K562 (cell line): ENCODE measurements around the gene AMZ2. TPM values are rescaled to one million over a fixed set of nuclear protein-coding genes. Genes with fewer than 3 reads are reported as not detected.

Source experiments
- ATAC-seq: fragments of 200-7000 bp; cut with Tn5 transposase; 3 replicates; pipeline ENCODE4 v1.9.1; 2020; ENCODE audit warnings: moderate library complexity
- BruUV-seq: library from RNA; stranded (reverse); fragments of 400-500 nt; replicated peaks from 2 replicates; lab custom pipeline; 2021; lab: Mats Ljungman, UMichigan
- CTCF ChIA-PET: fragments of 300-600 bp; formaldehyde crosslinking; extraction: SDS; loops from one replicate; lab custom pipeline; 2021; ENCODE audit warnings: low intra/inter-chr PET ratio; lab: Yijun Ruan, JAX
- POLR2A ChIA-PET: fragments of 300-600, 350-650 bp; sonication (Branson Sonifier 250); formaldehyde crosslinking; extraction: SDS; loops from one replicate; lab custom pipeline; 2021; ENCODE audit warnings: antibody characterized with exemption, inconsistent platforms; lab: Yijun Ruan, JAX
- DNase-seq, 4 experiments: peaks; one replicate each; pipeline versions ENCODE4 v3.0.0 to v3.0.0-alpha.2; 2011 to 2018; ENCODE audit warnings: low spot score in 3 of 4, mixed read lengths in 3 of 4; ENCODE audit errors: extremely low read depth in 1 of 4
- FAIRE-seq: peaks from 2 replicates; lab custom pipeline; 2011; peaks lifted over from hg19 to GRCh38; lab: Jason Lieb, UNC
- H2AFZ ChIP-seq: 2 replicates; pipeline ENCODE4 v1.6.0; 2011; ENCODE audit warnings: low read depth, low read length, control low read depth, inconsistent platforms
- H3K27ac ChIP-seq: fragments of 200-600 bp; 3 replicates; pipeline ENCODE4 v1.8.0; 2011; ENCODE audit warnings: low read depth, mild to moderate bottlenecking, control low read depth, inconsistent platforms, low read length, moderate library complexity, mixed read lengths; ENCODE audit errors: extremely low read depth
- H3K27me3 ChIP-seq, 2 experiments: fragments of 300-600 bp in 1 of 2; 2 replicates in 1 of 2; 3 replicates in 1 of 2; pipeline versions ENCODE4 v1.6.0 to v1.8.0; 2011; ENCODE audit warnings: inconsistent platforms in 2 of 2, low read length in 2 of 2, mild to moderate bottlenecking in 1 of 2, mixed read lengths in 1 of 2, moderate library complexity in 1 of 2; ENCODE audit not compliant: control insufficient read depth in 2 of 2, insufficient read depth in 2 of 2
- H3K36me3 ChIP-seq: fragments of 300-600 bp; 3 replicates; pipeline ENCODE4 v1.8.0; 2011; ENCODE audit warnings: mild to moderate bottlenecking, low read length, inconsistent platforms; ENCODE audit not compliant: control insufficient read depth, insufficient read depth
- H3K4me1 ChIP-seq, 2 experiments: fragments of 200-600 bp in 1 of 2; replicated peaks in 1 of 2; 2 replicates in 1 of 2; 3 replicates in 1 of 2; pipeline versions ENCODE4 v1.5.1 to v1.8.0; 2011; ENCODE audit warnings: inconsistent platforms in 2 of 2, low read length in 2 of 2, mild to moderate bottlenecking in 1 of 2, mixed read lengths in 1 of 2, moderate library complexity in 1 of 2; ENCODE audit not compliant: control insufficient read depth in 2 of 2, insufficient read depth in 2 of 2
- H3K4me2 ChIP-seq: 2 replicates; pipeline ENCODE4 v1.6.1; 2011; ENCODE audit warnings: low read length, control low read depth, inconsistent platforms, mixed read lengths; ENCODE audit not compliant: insufficient read depth
- H3K4me3 ChIP-seq: fragments of 200-600 bp; sonication (generic), shearing (Covaris generic); 2 replicates; pipeline ENCODE4 v1.5.1; 2016; ENCODE audit warnings: control low read depth, inconsistent platforms
- H3K79me2 ChIP-seq: fragments of 200-600 bp; 3 replicates; pipeline ENCODE4 v1.8.0; 2011; ENCODE audit warnings: low read length, inconsistent platforms; ENCODE audit not compliant: control insufficient read depth, insufficient read depth
- H3K9ac ChIP-seq, 2 experiments: 2 replicates each; pipeline versions ENCODE4 v1.6.0 to v1.6.1; 2011; ENCODE audit warnings: low read depth in 2 of 2, low read length in 2 of 2, control low read depth in 1 of 2, inconsistent platforms in 1 of 2, mild to moderate bottlenecking in 1 of 2, mixed read lengths in 1 of 2; ENCODE audit not compliant: insufficient read depth in 1 of 2
- H3K9me1 ChIP-seq: one replicate; pipeline ENCODE4 v1.6.0; 2011; ENCODE audit warnings: inconsistent platforms, mild to moderate bottlenecking, low read length, moderate library complexity; ENCODE audit not compliant: control insufficient read depth, insufficient read depth
- H3K9me3 ChIP-seq: replicated peaks from 2 replicates; pipeline ENCODE4 v1.5.1; 2011; ENCODE audit warnings: low read depth, low read length, inconsistent platforms; ENCODE audit not compliant: control insufficient read depth, insufficient read depth
- H4K20me1 ChIP-seq: replicated peaks from 2 replicates; pipeline ENCODE4 v1.6.1; 2011; ENCODE audit warnings: low read length, inconsistent platforms, mixed read lengths; ENCODE audit not compliant: control insufficient read depth, insufficient read depth
- BCOR ChIP-seq: fragments of 450-650 bp; IDR thresholded peaks from 2 replicates; pipeline ENCODE4 v1.6.1; 2016
- CBX1 ChIP-seq: sonication (generic); IDR thresholded peaks from 2 replicates; pipeline ENCODE4 v1.6.1; 2016; ENCODE audit warnings: antibody characterized with exemption, low read depth, mild to moderate bottlenecking
- FOXJ2 ChIP-seq: fragments of 200-800 bp; sonication (Bioruptor generic); IDR thresholded peaks from 2 replicates; pipeline ENCODE4 v1.6.1; 2016; ENCODE audit warnings: missing genetic modification characterization, missing compliant biosample characterization
- HDAC2 ChIP-seq: fragments of 450-650 bp; IDR thresholded peaks from 2 replicates; pipeline ENCODE4 v1.6.1; 2016; ENCODE audit warnings: mild to moderate bottlenecking
- HMBOX1 ChIP-seq: sonication (generic); IDR thresholded peaks from 2 replicates; pipeline ENCODE4 v1.6.1; 2016
- JUND ChIP-seq, 2 experiments: IDR thresholded peaks; 2 replicates in 1 of 2; 3 replicates in 1 of 2; pipeline ENCODE4 v1.6.1; 2011; ENCODE audit warnings: borderline replicate concordance in 2 of 2, low read depth in 2 of 2, low read length in 2 of 2, improper control_type of control experiment in 1 of 2, missing biosample characterization in 1 of 2, missing genetic modification characterization in 1 of 2, missing genetic modification reagents in 1 of 2
- KDM1A ChIP-seq, 2 experiments: fragments of 450-650 bp; IDR thresholded peaks; 2 replicates each; pipeline ENCODE4 v1.6.1; 2016; ENCODE audit warnings: mild to moderate bottlenecking in 2 of 2
- NCOA2 ChIP-seq, 2 experiments: fragments of 450-650 bp; IDR thresholded peaks; 2 replicates each; pipeline ENCODE4 v1.6.1; 2018; ENCODE audit warnings: mild to moderate bottlenecking in 2 of 2, moderate library complexity in 1 of 2; ENCODE audit not compliant: partially characterized antibody in 2 of 2
- RBM25 ChIP-seq: fragments of 200-400 bp; formaldehyde crosslinking; IDR thresholded peaks from 2 replicates; pipeline ENCODE4 v1.6.1; 2018; ENCODE audit warnings: low read length, low read depth, moderate library complexity; ENCODE audit not compliant: severe bottlenecking
- RCOR1 ChIP-seq, 2 experiments: IDR thresholded peaks; 2 replicates each; pipeline ENCODE4 v1.6.1; 2012; ENCODE audit warnings: low read depth in 2 of 2, low read length in 2 of 2, borderline replicate concordance in 1 of 2, improper control_type of control experiment in 1 of 2
- ZKSCAN1 ChIP-seq: fragments of 150-350 bp; IDR thresholded peaks from 2 replicates; pipeline ENCODE4 v1.6.1; 2016; ENCODE audit warnings: low read depth, low read length
- ZNF3 ChIP-seq: fragments of 250-450 bp; sonication (Bioruptor Pico); IDR thresholded peaks from 2 replicates; pipeline ENCODE4 v1.5.0; 2021; ENCODE audit warnings: mild to moderate bottlenecking, moderate library complexity
- WGBS: fragments of 100-300 bp; shearing (Covaris generic); methylation state at CpG from one replicate; pipeline ENCODE4 v1.1.6; 2016; ENCODE audit warnings: low coverage, mixed read lengths; ENCODE audit not compliant: insufficient coverage; ENCODE audit errors: missing lambda C conversion rate; 5-methylcytosine and 5-hydroxymethylcytosine counted together
- in situ Hi-C: fragments of 300-500 bp; cut with MboI; formaldehyde crosslinking; loops from 4 replicates; pipeline ENCODE4 v1.15.0; 2018; ENCODE audit warnings: inconsistent platforms, mixed read lengths
- intact Hi-C: fragments of 100-400 bp; cut with micrococcal nuclease; formaldehyde crosslinking; loops from 2 replicates; pipeline ENCODE4 v1.14.2; 2022
- polyA plus RNA-seq, 8 experiments: library from polyadenylated mRNA; depleted of rRNA in 4 of 8; stranded (reverse) in 5 of 8; unstranded in 3 of 8; fragments of >200 nt; fragmentation: Nextera tagmentation in 2 of 8; fragmentation: Illumina TruSeq in 1 of 8; extraction: Ambion mirVana in 2 of 8; extraction: Trizol in 1 of 8; gene quantifications; 2 replicates each; pipeline versions ENCODE4 v1.2.1 to v1.2.3, GENCODE V29; 2011 to 2014; ENCODE audit warnings: inconsistent platforms in 1 of 8, missing spikeins in 1 of 8
- total RNA-seq, 7 experiments: library from RNA; depleted of rRNA in 6 of 7; stranded (reverse); fragments of >200 nt in 6 of 7; fragmentation: Illumina TruSeq in 2 of 7; extraction: Trizol in 2 of 7; gene quantifications; 2 replicates each; pipeline versions ENCODE4 v1.2.1 to v1.2.3, GENCODE V29; 2011 to 2021; ENCODE audit warnings: low replicate concordance in 1 of 7
- TF ChIP-seq, protein P1 (sequence below): IDR thresholded peaks from 2 replicates; pipeline ENCODE4 v1.6.1; 2016; ENCODE audit warnings: missing genetic modification characterization, missing compliant biosample characterization

AMZ2 gene
- total and polyA plus RNA-seq, 9 of the 15 experiments (the other 6 are each of a cell fraction or from before 2014, with no cell fraction given) = 22.6 to 92.2 (median 52.6) TPM

- TF ChIP-seq HMBOX1 (no peak), FOXJ2 (tag) (no peak), CBX1 (no peak), JUND (IDR thresholded peaks at IDR 0.05; ENCODE audit: borderline replicate concordance, low read depth, low read length) (no peak), JUND (tag; IDR thresholded peaks at IDR 0.05; ENCODE audit: borderline replicate concordance, low read depth, low read length) (no peak), NCOA2 (IDR thresholded peaks at IDR 0.05; ENCODE audit: partially characterized antibody in 2 of 2) (no peak)
- TF ChIP-seq, protein P1, sequence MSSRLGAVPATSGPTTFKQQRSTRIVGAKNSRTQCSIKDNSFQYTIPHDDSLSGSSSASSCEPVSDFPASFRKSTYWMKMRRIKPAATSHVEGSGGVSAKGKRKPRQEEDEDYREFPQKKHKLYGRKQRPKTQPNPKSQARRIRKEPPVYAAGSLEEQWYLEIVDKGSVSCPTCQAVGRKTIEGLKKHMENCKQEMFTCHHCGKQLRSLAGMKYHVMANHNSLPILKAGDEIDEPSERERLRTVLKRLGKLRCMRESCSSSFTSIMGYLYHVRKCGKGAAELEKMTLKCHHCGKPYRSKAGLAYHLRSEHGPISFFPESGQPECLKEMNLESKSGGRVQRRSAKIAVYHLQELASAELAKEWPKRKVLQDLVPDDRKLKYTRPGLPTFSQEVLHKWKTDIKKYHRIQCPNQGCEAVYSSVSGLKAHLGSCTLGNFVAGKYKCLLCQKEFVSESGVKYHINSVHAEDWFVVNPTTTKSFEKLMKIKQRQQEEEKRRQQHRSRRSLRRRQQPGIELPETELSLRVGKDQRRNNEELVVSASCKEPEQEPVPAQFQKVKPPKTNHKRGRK (tag) = no peak
- TF ChIP-seq, all 486 proteins: peak for 0
These were observed 44.8 kb downstream of the AMZ2 start (continued) for GRCh38 chr17:68292689-68293040.

- H3K27ac ChIP-seq = no peak overlapping the region
- FAIRE-seq = no peak
- in situ Hi-C loops (no loop called here), intact Hi-C loops (no loop called here)
- CTCF ChIA-PET = no interaction called here
- TF ChIP-seq BCOR (peak; percentile 93), RCOR1 (IDR thresholded peaks at IDR 0.05; ENCODE audit: borderline replicate concordance in 1 of 2, low read depth in 2 of 2, low read length in 2 of 2) (peak in 1 of 2 experiments; percentile 61; a peak in 2 of 4 replicates), KDM1A (IDR thresholded peaks at IDR 0.05) (peak; percentile 32 to 67; a peak in 2 of 4 replicates), CBX1 (peak; percentile 51; the same call in 1 of the 2 replicates), HDAC2 (0 out of 2 replicates have a peak, but pooled peaks have one; percentile 21), ZNF3 (CRISPR knock-in tag) (no peak), ZKSCAN1 (no peak), RBM25 (peak; percentile 97)
- DNase-seq = no peak
- WGBS = 84% methylated on average over 6 of the region's 6 CpGs
- no peak overlapping the region for H3K9ac ChIP-seq
- BruUV-seq = no TSS peak
- H3K79me2 ChIP-seq = no peaks in the 10 kb centered on the region
- H3K9me3 ChIP-seq = no peaks in the 10 kb centered on the region
- H3K36me3 ChIP-seq = no peaks in the 10 kb centered on the region
- POLR2A ChIA-PET = no interaction called here
- H3K4me2 ChIP-seq = no peak overlapping the region
- peaks cover 8 to 22% of the 10 kb centered on the region in 2 experiments for H3K4me1 ChIP-seq
- no peaks in the 10 kb centered on the region for H3K9me1 ChIP-seq
- H2AFZ ChIP-seq = no peak overlapping the region
- H3K4me3 ChIP-seq = no peak overlapping the region
- no peaks in the 10 kb centered on the region for H4K20me1 ChIP-seq
- no peak for ATAC-seq
- peaks cover 7 to 12% of the 10 kb centered on the region in 2 experiments; a peak in 4 of 5 replicates for H3K27me3 ChIP-seq
These were observed 45.8 kb downstream of the AMZ2 start for GRCh38 chr17:68293490-68294195.
